WTC11 (cell line): ENCODE data around the gene C2orf76.

ENCODE experiments used
- MXD4 ChIP-seq: fragments of 250-450 bp; sonication (Bioruptor Pico); IDR thresholded peaks from 2 replicates; pipeline ENCODE4 v1.8.0; 2021; ENCODE audit warnings: mild to moderate bottlenecking, moderate library complexity, borderline replicate concordance
- ZNF232 ChIP-seq: sonication (generic); formaldehyde crosslinking; IDR thresholded peaks from 2 replicates; pipeline ENCODE4 v1.8.0; 2022; ENCODE audit warnings: mild to moderate bottlenecking, missing genetic modification reagents
- TF ChIP-seq, protein P1 (sequence below): sonication (generic); formaldehyde crosslinking; IDR thresholded peaks from 2 replicates; pipeline ENCODE4 v1.8.1; 2023; ENCODE audit warnings: mild to moderate bottlenecking, missing genetic modification reagents
- TF ChIP-seq, protein P2 (sequence below): fragments of 200-600 bp; IDR thresholded peaks from 2 replicates; pipeline ENCODE4 v1.8.0; 2022; ENCODE audit warnings: antibody characterized with exemption
- TF ChIP-seq, protein P3 (sequence below): sonication (generic); formaldehyde crosslinking; IDR thresholded peaks from 2 replicates; pipeline ENCODE4 v1.8.1; 2023; ENCODE audit warnings: mild to moderate bottlenecking, missing genetic modification reagents, moderate library complexity
- TF ChIP-seq, protein P4 (sequence below): sonication (generic); formaldehyde crosslinking; IDR thresholded peaks from 2 replicates; pipeline ENCODE4 v1.8.1; 2023; ENCODE audit warnings: mild to moderate bottlenecking, moderate library complexity, missing genetic modification reagents

- TF ChIP-seq MXD4 (CRISPR knock-in tag) (no peak), ZNF232 (CRISPR knock-in tag) (no peak)
- TF ChIP-seq, protein P1, sequence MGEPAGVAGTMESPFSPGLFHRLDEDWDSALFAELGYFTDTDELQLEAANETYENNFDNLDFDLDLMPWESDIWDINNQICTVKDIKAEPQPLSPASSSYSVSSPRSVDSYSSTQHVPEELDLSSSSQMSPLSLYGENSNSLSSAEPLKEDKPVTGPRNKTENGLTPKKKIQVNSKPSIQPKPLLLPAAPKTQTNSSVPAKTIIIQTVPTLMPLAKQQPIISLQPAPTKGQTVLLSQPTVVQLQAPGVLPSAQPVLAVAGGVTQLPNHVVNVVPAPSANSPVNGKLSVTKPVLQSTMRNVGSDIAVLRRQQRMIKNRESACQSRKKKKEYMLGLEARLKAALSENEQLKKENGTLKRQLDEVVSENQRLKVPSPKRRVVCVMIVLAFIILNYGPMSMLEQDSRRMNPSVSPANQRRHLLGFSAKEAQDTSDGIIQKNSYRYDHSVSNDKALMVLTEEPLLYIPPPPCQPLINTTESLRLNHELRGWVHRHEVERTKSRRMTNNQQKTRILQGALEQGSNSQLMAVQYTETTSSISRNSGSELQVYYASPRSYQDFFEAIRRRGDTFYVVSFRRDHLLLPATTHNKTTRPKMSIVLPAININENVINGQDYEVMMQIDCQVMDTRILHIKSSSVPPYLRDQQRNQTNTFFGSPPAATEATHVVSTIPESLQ (CRISPR knock-in tag): no peak
- TF ChIP-seq, protein P2, sequence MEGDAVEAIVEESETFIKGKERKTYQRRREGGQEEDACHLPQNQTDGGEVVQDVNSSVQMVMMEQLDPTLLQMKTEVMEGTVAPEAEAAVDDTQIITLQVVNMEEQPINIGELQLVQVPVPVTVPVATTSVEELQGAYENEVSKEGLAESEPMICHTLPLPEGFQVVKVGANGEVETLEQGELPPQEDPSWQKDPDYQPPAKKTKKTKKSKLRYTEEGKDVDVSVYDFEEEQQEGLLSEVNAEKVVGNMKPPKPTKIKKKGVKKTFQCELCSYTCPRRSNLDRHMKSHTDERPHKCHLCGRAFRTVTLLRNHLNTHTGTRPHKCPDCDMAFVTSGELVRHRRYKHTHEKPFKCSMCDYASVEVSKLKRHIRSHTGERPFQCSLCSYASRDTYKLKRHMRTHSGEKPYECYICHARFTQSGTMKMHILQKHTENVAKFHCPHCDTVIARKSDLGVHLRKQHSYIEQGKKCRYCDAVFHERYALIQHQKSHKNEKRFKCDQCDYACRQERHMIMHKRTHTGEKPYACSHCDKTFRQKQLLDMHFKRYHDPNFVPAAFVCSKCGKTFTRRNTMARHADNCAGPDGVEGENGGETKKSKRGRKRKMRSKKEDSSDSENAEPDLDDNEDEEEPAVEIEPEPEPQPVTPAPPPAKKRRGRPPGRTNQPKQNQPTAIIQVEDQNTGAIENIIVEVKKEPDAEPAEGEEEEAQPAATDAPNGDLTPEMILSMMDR: no peak
- TF ChIP-seq, protein P3, sequence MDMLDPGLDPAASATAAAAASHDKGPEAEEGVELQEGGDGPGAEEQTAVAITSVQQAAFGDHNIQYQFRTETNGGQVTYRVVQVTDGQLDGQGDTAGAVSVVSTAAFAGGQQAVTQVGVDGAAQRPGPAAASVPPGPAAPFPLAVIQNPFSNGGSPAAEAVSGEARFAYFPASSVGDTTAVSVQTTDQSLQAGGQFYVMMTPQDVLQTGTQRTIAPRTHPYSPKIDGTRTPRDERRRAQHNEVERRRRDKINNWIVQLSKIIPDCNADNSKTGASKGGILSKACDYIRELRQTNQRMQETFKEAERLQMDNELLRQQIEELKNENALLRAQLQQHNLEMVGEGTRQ (CRISPR knock-in tag): no peak
- TF ChIP-seq, protein P4, sequence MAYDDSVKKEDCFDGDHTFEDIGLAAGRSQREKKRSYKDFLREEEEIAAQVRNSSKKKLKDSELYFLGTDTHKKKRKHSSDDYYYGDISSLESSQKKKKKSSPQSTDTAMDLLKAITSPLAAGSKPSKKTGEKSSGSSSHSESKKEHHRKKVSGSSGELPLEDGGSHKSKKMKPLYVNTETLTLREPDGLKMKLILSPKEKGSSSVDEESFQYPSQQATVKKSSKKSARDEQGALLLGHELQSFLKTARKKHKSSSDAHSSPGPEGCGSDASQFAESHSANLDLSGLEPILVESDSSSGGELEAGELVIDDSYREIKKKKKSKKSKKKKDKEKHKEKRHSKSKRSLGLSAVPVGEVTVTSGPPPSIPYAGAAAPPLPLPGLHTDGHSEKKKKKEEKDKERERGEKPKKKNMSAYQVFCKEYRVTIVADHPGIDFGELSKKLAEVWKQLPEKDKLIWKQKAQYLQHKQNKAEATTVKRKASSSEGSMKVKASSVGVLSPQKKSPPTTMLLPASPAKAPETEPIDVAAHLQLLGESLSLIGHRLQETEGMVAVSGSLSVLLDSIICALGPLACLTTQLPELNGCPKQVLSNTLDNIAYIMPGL (CRISPR knock-in tag): no peak
Measured at GRCh38 chr2:119327431-119327830, 39.2 kb downstream of the C2orf76 start.
